Stimulated activated CD4-positive, alpha-beta T cell treated with anti-CD3 and anti-CD28 coated beads, Interleukin-15, amount 100 ng/mL, for 24 hours (primary cell): ENCODE data around the gene ARHGAP30.
"Not testable (repeated sequence)": the region's sequence is repeated elsewhere in the genome, so short reads cannot be mapped to it uniquely, and the experiment has no call there.

Experiments
- DNase-seq: peaks from one replicate; pipeline ENCODE4 v3.0.0-alpha.2; 2020

The ARHGAP30 gene

GRCh38 chr1:161038523-161039153 is 31.1 kb downstream of the ARHGAP30 start, which contains the start of gene TSTD1:
TSS of gene TSTD1 (minus strand) at chr1:161038964. CDS start at chr1:161038889, 75 bp downstream.
- peak; percentile 91 for DNase-seq

DNA sequence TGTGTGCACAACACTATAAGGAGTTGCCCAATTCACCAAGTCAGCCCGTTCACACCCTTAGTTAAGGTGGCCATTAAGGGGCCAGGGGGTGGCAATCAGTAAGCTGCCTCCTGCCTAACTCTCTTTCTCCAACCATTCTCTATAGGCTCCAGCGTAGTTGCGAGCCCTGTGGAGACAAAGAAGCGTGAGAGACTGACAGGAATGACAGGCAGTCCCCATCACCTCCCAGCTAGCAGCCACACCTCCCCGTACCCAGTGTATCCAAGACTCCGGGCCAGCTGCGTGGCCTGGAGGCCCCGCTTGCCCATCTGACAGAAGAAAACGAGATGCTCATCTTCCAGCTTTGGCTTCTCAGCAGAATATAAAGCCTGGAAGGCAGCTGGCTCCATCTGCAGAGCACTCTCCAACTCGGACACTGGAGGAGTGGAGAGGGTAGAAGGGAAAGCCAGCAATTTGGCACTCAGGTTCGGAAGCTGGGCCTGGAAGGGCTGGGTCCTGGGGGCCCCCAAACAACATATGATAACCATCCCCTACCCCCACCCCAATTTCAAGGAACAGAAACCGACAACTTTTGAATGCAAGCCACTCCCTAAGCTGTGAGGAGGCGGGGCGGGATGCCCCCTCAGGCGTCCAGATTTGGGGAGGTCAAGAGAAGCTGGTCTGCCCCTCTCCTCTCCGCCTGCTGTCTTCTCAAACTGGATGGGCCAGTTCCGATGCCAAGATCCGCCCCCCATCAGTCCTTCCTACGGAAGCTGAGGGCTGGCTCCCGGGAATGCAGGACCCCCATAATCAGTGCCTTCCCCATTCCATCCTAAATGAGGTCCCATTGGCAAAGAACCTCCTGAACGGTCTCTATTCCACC is 31.8 kb downstream of the ARHGAP30 start:
- DNase-seq: no peak

GRCh38 chr1:161033751-161034150 is 35.9 kb downstream of the ARHGAP30 start:
- peak; percentile 35 for DNase-seq

DNA sequence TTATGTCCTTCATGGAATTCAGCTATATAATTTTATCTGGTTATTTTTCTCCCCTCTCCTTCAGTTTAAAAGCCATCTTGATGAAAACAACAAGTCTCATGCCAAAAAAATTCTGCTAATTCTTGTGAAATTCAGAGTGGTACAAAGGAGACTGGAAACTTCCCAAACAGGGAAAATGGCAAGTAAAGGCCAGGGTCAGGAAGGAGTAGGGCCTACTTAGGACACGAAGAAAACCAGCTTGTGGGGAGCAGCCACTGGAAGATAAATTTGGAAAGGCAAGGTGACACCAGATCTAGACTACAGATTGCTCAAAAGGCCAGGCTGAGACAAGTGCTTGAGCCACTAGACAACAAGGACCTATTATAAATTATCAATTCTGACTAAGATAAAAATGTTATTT is 37.3 kb downstream of the ARHGAP30 start:
- DNase-seq: no peak

DNA sequence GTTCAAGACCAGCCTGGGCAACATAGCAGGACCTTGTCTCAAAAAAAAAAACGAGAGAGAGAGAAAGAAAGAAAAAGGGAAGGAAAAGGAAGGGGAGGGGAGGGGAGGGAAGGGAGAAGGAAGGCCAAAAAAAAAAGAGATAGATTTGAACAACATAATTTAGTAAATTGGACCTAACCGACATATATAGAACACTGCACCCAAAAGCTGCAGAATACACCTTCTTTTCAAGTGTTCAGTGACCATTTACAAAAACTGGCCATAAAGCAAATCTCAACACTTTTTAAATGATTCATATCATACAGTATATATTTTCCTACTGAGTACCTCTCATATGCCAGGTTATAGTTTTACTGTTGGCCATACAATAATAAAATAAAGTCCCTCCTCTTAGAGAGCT is 37.8 kb downstream of the ARHGAP30 start:
- no peak for DNase-seq

DNA sequence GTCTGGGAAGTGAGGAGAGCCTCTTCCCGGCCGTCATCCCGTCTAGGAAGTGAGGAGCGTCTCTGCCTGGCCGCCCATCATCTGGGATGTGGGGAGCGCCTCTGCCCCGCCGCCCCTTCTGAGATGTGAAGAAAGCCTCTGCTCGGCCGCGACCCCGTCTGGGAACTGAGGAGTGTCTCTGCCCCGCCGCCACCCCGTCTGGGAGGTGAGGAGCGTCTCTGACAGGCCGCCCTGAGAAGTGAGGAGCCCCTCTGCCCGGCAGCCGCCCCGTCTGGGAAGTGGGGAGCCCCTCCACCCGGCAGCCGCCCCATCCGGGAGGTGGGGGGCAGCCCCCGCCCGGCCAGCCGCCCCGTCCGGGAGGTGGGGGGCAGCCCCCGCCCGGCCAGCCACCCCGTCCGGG is 40.2 kb downstream of the ARHGAP30 start:
- not testable (repeated sequence) for DNase-seq

DNA sequence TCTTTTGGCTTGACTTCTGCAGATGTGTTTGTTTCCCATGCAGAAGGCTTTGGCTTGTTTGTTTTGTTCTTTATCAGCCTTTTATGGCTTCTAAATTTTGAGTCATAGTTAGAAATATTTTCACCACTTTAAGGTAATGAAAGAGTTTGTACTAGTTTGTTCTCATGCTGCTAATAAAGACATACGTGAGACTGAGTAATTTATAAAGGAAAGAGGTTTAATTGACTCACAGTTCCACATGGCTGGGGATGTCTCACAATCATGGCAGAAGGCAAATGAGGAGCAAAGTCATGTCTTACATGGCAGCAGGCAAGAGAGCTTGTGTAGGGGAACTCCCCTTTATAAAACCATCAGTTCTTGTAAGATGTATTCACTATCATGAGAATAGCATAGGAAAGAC is 42.7 kb downstream of the ARHGAP30 start:
- DNase-seq: peak; percentile 18

DNA sequence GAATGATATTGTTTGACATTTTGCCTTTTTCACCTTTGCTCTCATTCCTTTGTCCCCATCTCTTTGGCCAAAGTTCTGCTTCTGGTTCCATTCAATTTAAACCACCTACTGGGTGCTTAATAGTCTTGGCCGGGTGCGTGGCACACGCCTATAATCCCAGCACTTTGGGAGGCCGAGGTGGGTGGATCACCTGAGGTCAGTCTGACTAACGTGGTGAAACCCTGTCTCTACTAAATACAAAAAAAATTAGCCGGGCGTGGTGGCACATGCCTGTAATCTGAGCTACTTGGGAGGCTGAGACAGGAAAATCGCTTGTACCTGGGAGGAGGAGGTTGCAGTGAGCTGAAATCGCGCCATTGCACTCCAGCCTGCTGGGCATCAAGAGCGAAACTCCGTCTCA is 47.3 kb downstream of the ARHGAP30 start:
- not testable (repeated sequence) for DNase-seq

DNA sequence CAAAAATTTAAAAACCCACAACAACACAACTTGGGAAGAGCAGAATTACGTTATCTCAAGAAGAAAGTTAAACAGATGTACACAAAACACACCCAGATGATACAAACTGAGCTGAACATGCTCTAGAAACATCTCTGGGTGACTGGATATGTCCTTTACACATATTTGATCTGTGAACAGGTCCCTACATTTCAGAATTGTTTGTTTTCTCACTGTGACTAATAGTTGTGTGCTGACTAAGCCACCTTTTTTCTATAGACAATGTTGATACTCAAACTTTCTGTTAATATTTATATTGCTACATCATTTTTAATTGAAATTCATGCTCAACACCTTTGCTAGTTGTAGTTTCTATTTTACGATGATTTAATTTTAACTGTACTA is 47.7 kb downstream of the ARHGAP30 start:
- no peak for DNase-seq

- DNase-seq: peak; percentile 89
Observed at GRCh38 chr1:161021165-161021969, 48.3 kb downstream of the ARHGAP30 start.

DNA sequence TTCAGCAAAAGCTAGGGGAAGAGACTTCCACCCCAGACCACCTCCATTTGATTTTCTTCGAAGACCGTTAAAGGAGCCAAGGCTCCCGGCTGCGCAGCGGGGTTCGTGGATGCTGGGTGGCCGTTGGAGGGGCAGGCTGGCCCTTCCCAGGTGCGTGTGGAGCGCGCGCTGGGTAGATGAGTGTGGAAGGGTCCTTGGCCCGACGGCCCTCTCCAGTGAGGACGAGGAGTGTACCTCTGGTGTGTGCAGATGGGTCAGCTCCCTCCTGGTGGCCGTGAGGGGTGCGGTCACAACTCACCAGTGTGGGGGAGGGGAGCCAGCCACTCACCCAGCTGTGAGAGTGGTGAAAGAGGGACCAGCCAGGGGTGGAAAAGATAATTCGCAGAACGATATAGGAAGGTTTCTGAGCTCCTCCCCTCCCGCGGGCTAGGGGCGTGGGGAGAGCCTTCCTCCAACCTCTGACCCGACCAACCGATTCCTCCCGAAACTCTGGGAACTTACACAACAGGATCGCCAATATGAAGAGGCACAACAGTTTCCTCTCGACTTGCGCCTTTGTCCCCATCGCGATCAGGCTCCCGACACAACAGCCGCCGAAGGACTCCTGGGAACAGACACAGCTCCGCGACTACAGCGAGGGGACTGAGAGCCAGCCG is 49.1 kb downstream of the ARHGAP30 start, which contains the start of gene F11R:
F11R (minus strand) TSS at position 644 of the 656 bp plus-strand sequence; CDS start at position 565, 79 bp downstream.
- peak; percentile 44 for DNase-seq

DNA sequence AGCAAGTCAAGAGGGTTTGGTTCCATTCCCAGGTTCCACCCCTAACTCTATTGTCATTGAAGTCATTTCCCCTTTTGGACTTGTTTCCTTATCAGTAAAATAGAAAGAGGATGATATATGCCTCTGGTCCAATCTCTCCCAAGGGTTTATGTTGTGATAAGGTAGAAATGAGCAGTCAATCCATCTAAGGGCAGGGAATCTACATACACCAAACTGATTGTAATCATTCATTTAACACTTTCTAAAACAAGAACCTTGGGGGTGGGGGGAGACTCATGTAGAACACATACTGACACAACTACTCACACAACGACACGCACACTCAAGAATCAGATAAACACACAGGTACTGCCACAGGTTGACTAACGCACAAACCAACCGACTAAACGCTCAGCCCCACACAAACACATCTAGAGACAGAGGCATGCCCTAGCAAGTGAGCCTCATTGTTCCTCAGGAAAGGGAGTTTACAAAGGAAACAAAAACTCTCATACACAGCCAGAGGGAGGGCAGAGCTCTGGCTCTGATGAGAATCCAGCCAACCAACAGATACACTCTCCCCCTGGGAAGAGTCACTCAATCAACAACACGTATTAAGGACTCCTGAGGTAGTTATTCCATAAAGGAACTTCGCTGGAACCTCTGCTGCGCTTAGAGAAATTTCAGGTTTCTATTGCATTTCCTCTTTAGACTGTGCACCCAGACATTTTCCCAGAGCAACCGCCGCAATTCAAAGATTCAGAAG is 49.8 kb downstream of the ARHGAP30 start:
- DNase-seq: no peak

- not testable (repeated sequence) for DNase-seq
Observed at GRCh38 chr1:161019111-161019660, 50.5 kb downstream of the ARHGAP30 start.

DNA sequence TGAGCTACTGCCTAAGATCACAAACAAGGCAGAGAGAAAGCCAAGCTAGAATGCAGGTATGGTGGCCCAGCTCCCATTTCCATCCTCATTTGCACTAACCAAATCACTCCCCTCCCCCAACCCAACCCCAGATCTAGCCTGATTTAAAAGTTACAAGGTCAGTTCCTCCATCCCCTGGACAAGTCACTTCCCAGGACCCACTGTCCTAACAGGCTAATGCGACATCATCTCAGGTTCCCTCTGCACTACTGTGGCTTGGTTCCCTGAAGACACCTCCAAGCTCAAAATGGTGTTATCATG is 51.1 kb downstream of the ARHGAP30 start:
- DNase-seq: no peak

- no peak for DNase-seq
Observed at GRCh38 chr1:161017756-161018630, 51.7 kb downstream of the ARHGAP30 start.

DNA sequence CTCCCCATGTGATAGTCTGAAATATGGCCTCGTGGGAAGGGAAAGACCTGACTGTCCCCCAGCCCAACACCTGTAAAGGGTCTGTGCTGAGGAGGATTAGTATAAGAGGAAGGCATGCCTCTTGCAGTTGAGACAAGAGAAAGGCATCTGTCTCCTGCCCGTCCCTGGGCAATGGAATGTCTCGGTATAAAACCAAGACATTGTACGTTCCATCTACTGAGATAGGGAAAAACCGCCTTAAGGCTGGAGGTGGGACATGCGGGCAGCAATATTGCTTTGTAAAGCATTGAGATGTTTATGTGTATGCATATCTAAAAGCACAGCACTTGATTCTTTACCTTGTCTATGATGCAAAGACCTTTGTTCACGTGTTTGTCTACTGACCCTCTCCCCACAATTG is 52.5 kb downstream of the ARHGAP30 start:
- not testable (repeated sequence) for DNase-seq

- DNase-seq: not testable (repeated sequence)
Observed at GRCh38 chr1:161016683-161017082, 53.0 kb downstream of the ARHGAP30 start.

DNA sequence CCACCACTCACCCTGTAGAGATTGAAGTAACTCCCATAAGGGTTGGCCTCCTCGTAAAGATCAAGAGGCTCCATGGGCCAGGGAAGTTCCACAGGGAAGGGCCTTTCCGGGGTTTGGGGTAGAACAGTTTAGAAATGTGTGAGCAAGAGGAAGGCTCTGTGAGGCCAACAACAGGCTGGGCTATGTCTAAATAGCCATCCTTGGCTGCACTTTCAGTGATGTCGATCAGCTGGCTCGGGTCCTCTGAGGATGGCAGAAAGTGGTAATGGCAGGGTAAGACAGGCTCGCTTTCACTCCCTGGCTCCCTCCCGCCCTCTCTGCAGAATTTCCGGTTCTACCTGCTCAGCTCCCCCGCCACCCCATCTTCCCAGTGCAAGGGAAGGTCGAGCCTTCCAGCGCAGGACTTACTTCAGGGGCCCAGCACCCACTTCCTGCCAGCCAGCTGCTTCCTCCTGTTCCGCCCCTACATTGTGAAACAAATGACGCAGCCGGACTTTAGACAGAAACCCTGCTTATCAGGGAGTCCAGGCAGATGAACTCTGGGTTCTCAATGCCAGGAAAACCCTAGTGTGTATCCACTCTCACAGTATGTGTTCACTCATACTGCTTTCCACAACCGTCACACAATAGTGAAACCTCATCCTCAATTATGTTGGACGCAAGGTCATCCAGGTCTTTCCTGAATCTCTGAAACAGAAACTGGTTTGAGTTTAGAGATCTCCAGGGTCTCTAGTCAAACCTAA is 56.0 kb downstream of the ARHGAP30 start:
- peak; percentile 80 for DNase-seq

DNA sequence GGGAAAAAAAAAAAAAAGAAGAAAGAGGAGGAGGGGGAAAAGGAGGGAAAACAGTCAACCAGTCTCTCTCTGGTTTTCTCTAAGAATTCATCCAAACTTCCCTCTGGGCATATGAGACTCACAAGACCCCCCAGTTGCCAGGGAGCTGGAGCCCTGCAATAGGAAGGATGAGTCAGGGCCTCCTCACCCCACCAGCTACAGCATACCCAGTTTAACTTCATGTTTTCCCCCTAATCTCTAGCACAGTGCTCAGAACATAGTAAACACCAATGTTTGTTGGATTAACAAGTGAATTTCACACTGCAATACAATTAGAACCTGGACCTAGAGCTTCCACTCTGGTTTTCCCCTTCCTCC is 56.6 kb downstream of the ARHGAP30 start:
- no peak for DNase-seq

- DNase-seq: no peak
Observed at GRCh38 chr1:161012420-161012819, 57.3 kb downstream of the ARHGAP30 start.
